ENCODE results near the gene EML6. TPM values are rescaled to one million over a fixed set of nuclear protein-coding genes. Genes with fewer than 3 reads are reported as not detected.

EML6 gene
- total RNA-seq, 1 experiment from 2014 or later: 15.7 TPM

- H3K36me3 ChIP-seq (ENCODE audit: low read depth, low read length): no peaks in the 10 kb centered on the region
- ATAC-seq: no peak
- DNase-seq: no peak
- H3F3A ChIP-seq (ENCODE audit: low read length, unreplicated experiment): no peaks in the 10 kb centered on the region
- H3K4me2 ChIP-seq (ENCODE audit: low read length): peak overlapping the region; percentile 35; the same call in 1 of the 2 replicates
- no peaks in the 10 kb centered on the region for H3K9me2 ChIP-seq (replicated peaks; ENCODE audit: low read length)
- no peak overlapping the region for H3K4me3 ChIP-seq (ENCODE audit: low read length)
- CTCF ChIA-PET: interaction anchor here (0.6 kb wide), 1 partner anchor 180 kb away, joined by 3 read pairs; no protein-coding TSS in a partner anchor
- intact Hi-C loops (cut with micrococcal nuclease): loop anchor here (5.0 to 10.0 kb wide), 2 partner anchors 37 to 285 kb away; partner anchors contain the start of gene EML6
- peaks cover 100% of the 10 kb centered on the region for H3K79me2 ChIP-seq (ENCODE audit: low read length)
- no peak for TF ChIP-seq CTCF (conservative IDR thresholded peaks at IDR 0.05; ENCODE audit: low read depth, low read length)
- TF ChIP-seq EZH2phosphoT487 (IDR thresholded peaks at IDR 0.05; ENCODE audit: borderline replicate concordance, low read length): no peak
- TF ChIP-seq EZH2 (IDR thresholded peaks at IDR 0.05; ENCODE audit: low read length, unreplicated experiment): no peak
- peaks cover 69% of the 10 kb centered on the region; the same call in 1 of the 2 replicates for H4K20me1 ChIP-seq (ENCODE audit: low read length)
- H3K27ac ChIP-seq (ENCODE audit: low read length): no peak overlapping the region
- no peaks in the 10 kb centered on the region for H3K27me3 ChIP-seq (ENCODE audit: low read length)
- no peak overlapping the region for H3K9ac ChIP-seq (ENCODE audit: low read length)
- POLR2A ChIA-PET (ENCODE audit: unreplicated experiment): no interaction called here
- H2AFZ ChIP-seq (ENCODE audit: low read length): no peak overlapping the region
- H3K9me3 ChIP-seq (ENCODE audit: low read length): no peaks in the 10 kb centered on the region
- no TSS peak for BruUV-seq (replicated peaks)
- H3K4me1 ChIP-seq (ENCODE audit: insufficient read depth, low read length): peaks cover 47% of the 10 kb centered on the region
Measured at GRCh38 chr2:55009277-55010060, 286.0 kb downstream of the EML6 start.

GRCh38 chr2:55010149-55010591, 286.7 kb downstream of the EML6 start:
- peaks cover 54% of the 10 kb centered on the region for H3K4me1 ChIP-seq (ENCODE audit: insufficient read depth, low read length)
- no peaks in the 10 kb centered on the region for H3K27me3 ChIP-seq (ENCODE audit: low read length)
- ChIA-PET POLR2A (ENCODE audit: unreplicated experiment) (no interaction called here), CTCF (interaction anchor here (0.6 kb wide), 1 partner anchor 179 kb away, joined by 3 read pairs; no protein-coding TSS in a partner anchor)
- no peak overlapping the region for H2AFZ ChIP-seq (ENCODE audit: low read length)
- peak overlapping the region; percentile 35 for H3K4me2 ChIP-seq (ENCODE audit: low read length)
- no peak overlapping the region for H3K4me3 ChIP-seq (ENCODE audit: low read length)
- no peaks in the 10 kb centered on the region for H3K9me3 ChIP-seq (ENCODE audit: low read length)
- BruUV-seq (replicated peaks): no TSS peak
- peaks cover 100% of the 10 kb centered on the region for H3K79me2 ChIP-seq (ENCODE audit: low read length)
- peak; percentile 31 for DNase-seq
- H3K9ac ChIP-seq (ENCODE audit: low read length): no peak overlapping the region
- H4K20me1 ChIP-seq (ENCODE audit: low read length): peaks cover 68% of the 10 kb centered on the region; the same call in 1 of the 2 replicates
- TF ChIP-seq EZH2phosphoT487 (IDR thresholded peaks at IDR 0.05; ENCODE audit: borderline replicate concordance, low read length) (no peak), CTCF (conservative IDR thresholded peaks at IDR 0.05; ENCODE audit: low read depth, low read length) (no peak), EZH2 (IDR thresholded peaks at IDR 0.05; ENCODE audit: low read length, unreplicated experiment) (no peak)
- H3K9me2 ChIP-seq (replicated peaks; ENCODE audit: low read length): no peaks in the 10 kb centered on the region
- H3F3A ChIP-seq (ENCODE audit: low read length, unreplicated experiment): no peaks in the 10 kb centered on the region
- intact Hi-C loops (cut with micrococcal nuclease): loop anchor here (5.0 to 10.0 kb wide), 2 partner anchors 38 to 285 kb away; partner anchors contain the start of gene EML6
- no peaks in the 10 kb centered on the region for H3K36me3 ChIP-seq (ENCODE audit: low read depth, low read length)
- peak; percentile 35 for ATAC-seq
- no peak overlapping the region for H3K27ac ChIP-seq (ENCODE audit: low read length)
